Right lobe of liver (tissue), 6 donors: Measurements from ENCODE around the gene SYTL1. TPM values are rescaled to one million over a fixed set of nuclear protein-coding genes. Genes with fewer than 3 reads are reported as not detected.

Experiments used
- ATAC-seq, 4 donors: fragments of 200-7000 bp; cut with Tn5 transposase; one replicate each; pipeline ENCODE4 v1.9.1; 2020; ENCODE audit warnings: mild to moderate bottlenecking in 4 of 4, moderate library complexity in 4 of 4
- DNase-seq, 3 donors: peaks; one replicate each; pipeline ENCODE4 v3.0.0-alpha.2; 2020
- H3K27ac ChIP-seq, 3 donors: fragments of 200-600 bp; one replicate each; pipeline ENCODE4 v1.8.0; 2022
- H3K27me3 ChIP-seq, 2 donors: fragments of 200-600 bp; one replicate each; pipeline ENCODE4 v1.8.0; 2022
- H3K36me3 ChIP-seq, 4 donors: fragments of 200-600 bp; sonication (generic) in 1 of 4; one replicate each; pipeline versions ENCODE4 v1.5.1 to v1.8.0; 2017 to 2022; ENCODE audit warnings: control low read depth in 1 of 4
- H3K4me1 ChIP-seq, 4 donors: fragments of 200-600 bp; sonication (generic) in 1 of 4; one replicate each; pipeline versions ENCODE4 v1.5.1 to v1.8.0; 2017 to 2022; ENCODE audit warnings: control low read depth in 1 of 4
- H3K4me3 ChIP-seq, 3 donors: fragments of 200-600 bp; one replicate each; pipeline ENCODE4 v1.8.0; 2022
- H3K9me3 ChIP-seq, 4 donors: fragments of 200-600 bp; sonication (generic) in 1 of 4; one replicate each; pipeline versions ENCODE4 v1.5.1 to v1.8.0; 2017 to 2022; ENCODE audit warnings: control low read depth in 1 of 4
- POLR2A ChIP-seq: fragments of 450-650 bp; IDR thresholded peaks from one replicate; pipeline ENCODE4 v1.6.1; 2017; ENCODE audit warnings: antibody characterized with exemption, mild to moderate bottlenecking
- WGBS: methylation state at CpG from one replicate; pipeline ENCODE4 v1.1.6; 2018; ENCODE audit warnings: low coverage, low lambda C conversion rate; ENCODE audit not compliant: insufficient coverage; ENCODE audit errors: missing lambda C conversion rate; 5-methylcytosine and 5-hydroxymethylcytosine counted together
- intact Hi-C, 2 donors: fragments of 100-400 bp; cut with DNase I; formaldehyde crosslinking; loops; one replicate each; pipeline versions ENCODE4 v1.11.2 to v1.14.1; 2022
- total RNA-seq, 6 experiments: library from RNA; depleted of rRNA in 2 of 6; stranded (reverse); fragments of >200 nt in 2 of 6; fragmentation: NEBNext Ultra II Directional in 3 of 6; extraction: Animal tissue kit (Norgen Biotek cat#: 25700) in 3 of 6; gene quantifications; one replicate each; pipeline versions ENCODE4 v1.1.0 to v1.2.4, GENCODE V29; 2016 to 2023
- TF ChIP-seq, protein P1 (sequence below), 4 donors: fragments of 200-600 bp in 3 of 4; fragments of 450-650 bp in 1 of 4; IDR thresholded peaks; one replicate each; pipeline versions ENCODE4 v1.5.1 to v1.8.0; 2016 to 2022; ENCODE audit warnings: antibody characterized with exemption in 4 of 4, mild to moderate bottlenecking in 2 of 4
- donor health status: DM: no; HTN: yes; CAD: no.
- donor health status: DM: no; HTN: no; CAD: no.
- donor health status: DM: no; HTN: no; CAD: no.
- donor health status: DM: no; HTN: yes; CAD: no.
- donor health status: DM: no; HTN: yes; CAD: no.

SYTL1 gene
- total RNA-seq, 6 experiments from 2014 or later, result 0.37 to 1.7 (median 0.80) TPM

DNA sequence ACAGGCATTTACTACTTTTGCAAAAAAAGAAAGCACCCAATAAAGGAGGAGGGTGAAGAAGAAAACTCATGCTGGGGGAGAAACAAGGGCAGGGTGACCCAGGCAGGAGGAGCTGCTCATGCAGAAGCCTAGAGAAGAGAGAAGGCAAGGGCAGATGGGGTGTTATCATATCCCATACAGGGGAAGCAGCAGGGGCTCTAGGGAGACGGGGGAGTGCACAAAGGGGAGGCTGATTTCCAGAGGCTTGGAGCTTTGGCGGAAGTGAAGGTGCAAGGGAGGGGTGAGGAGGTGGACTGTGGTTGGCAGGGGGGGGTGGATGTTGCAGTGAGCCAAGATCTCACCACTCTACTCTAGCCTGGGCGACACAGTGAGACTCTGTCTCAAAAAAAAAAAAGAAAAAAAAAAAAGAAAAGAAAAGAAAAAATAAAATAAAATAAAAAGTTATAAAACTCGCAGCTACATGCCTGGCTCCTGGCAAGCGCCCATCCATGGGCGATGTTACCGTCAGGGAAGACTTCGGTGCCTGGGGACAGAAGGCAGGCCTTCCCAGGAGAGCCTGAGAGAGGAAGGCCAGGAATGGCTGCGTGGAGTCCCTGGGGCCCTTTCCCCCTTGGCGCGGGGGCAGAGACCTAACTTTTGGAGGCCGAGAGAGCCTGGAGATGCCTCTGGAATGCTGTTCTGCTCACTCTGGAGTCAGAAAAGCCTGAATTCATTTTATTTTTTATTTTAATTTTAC, 36.1 kb downstream of the SYTL1 start:
- intact Hi-C loops, result no loop called here
- Histone ChIP-seq H3K4me3 (no peak overlapping the region), H3K4me1 (no peaks in the 10 kb centered on the region), H3K9me3 (no peaks in the 10 kb centered on the region), H3K27me3 (no peaks in the 10 kb centered on the region), H3K27ac (no peak overlapping the region), H3K36me3 (no peaks in the 10 kb centered on the region)
- DNase-seq (no peak), ATAC-seq (no peak)
- 72% methylated on average over 9 of the region's 12 CpGs for WGBS
- TF ChIP-seq, protein P1, sequence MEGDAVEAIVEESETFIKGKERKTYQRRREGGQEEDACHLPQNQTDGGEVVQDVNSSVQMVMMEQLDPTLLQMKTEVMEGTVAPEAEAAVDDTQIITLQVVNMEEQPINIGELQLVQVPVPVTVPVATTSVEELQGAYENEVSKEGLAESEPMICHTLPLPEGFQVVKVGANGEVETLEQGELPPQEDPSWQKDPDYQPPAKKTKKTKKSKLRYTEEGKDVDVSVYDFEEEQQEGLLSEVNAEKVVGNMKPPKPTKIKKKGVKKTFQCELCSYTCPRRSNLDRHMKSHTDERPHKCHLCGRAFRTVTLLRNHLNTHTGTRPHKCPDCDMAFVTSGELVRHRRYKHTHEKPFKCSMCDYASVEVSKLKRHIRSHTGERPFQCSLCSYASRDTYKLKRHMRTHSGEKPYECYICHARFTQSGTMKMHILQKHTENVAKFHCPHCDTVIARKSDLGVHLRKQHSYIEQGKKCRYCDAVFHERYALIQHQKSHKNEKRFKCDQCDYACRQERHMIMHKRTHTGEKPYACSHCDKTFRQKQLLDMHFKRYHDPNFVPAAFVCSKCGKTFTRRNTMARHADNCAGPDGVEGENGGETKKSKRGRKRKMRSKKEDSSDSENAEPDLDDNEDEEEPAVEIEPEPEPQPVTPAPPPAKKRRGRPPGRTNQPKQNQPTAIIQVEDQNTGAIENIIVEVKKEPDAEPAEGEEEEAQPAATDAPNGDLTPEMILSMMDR (IDR thresholded peaks at IDR 0.05), result no peak
- no peak for TF ChIP-seq POLR2A

- no peak for DNase-seq
- Histone ChIP-seq H3K27me3 (no peaks in the 10 kb centered on the region), H3K36me3 (no peaks in the 10 kb centered on the region), H3K27ac (no peak overlapping the region), H3K9me3 (no peaks in the 10 kb centered on the region), H3K4me3 (no peak overlapping the region), H3K4me1 (no peaks in the 10 kb centered on the region)
- WGBS, result 73% methylated on average over 2 of the region's 11 CpGs
- TF ChIP-seq POLR2A, result no peak
- TF ChIP-seq, protein P1 (IDR thresholded peaks at IDR 0.05), result no peak
- no peak for ATAC-seq
- intact Hi-C loops, result no loop called here
Observed at GRCh38 chr1:27379564-27380122, 37.8 kb downstream of the SYTL1 start.

- H3K4me1 ChIP-seq, result no peaks in the 10 kb centered on the region
- no peak for ATAC-seq
- intact Hi-C loops, result no loop called here
Observed at GRCh38 chr1:27380224-27380623, 38.4 kb downstream of the SYTL1 start.

DNA sequence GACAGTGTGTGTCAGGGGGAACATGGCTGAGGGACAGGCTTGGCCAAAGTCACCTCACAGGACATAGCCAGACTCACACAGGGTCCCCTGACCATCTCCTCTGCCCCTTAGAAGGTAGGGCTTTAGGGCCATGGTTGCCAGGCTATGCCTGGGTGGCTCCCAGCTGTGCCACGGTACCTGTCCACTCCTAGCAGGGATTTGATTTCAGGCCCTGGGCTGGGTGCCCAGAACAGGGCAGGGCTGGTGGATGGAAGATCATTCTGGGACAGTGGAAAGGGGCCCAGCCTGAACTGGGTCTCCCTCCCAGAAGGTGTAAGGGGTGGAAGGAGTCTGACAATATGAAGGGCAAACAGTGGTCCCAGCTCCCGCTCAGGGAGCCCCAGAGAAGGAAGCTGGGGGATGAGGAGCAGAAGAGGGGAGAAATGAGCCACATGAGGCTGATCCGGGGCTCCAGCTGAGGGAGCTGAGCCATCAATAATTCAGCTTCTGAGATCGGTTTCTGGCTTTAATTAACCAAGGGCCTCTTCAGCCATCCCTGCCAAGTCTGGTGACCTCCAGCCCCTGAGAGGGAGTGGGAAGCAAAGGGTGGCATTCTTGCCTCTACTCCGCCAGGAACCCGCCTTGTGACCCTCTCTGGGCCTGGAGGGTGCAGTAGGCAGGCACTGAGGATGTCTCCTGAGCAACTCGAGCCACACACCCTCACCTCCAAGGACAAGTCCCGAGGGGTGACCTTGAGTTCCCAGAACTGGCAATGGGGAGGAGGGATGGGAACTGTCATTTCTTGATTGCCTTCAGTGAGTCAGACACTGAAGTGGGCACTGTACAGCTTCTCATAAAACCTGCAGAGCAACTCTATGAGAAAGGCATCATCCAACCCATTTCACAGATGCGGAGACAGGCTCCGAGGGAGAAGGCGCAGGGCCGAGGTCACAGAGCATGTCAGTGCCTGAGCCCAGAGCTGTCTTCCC, 39.2 kb downstream of the SYTL1 start:
- 70% methylated on average over 2 of the region's 12 CpGs for WGBS
- ATAC-seq, result peak in 1 of 4 donors; percentile 21
- H3K27ac ChIP-seq, result no peak overlapping the region

More at GRCh38 chr1:27380224-27380623, 38.4 kb downstream of the SYTL1 start:
- H3K27me3 ChIP-seq, result no peaks in the 10 kb centered on the region
- H3K27ac ChIP-seq, result no peak overlapping the region
- H3K9me3 ChIP-seq, result no peaks in the 10 kb centered on the region
- H3K36me3 ChIP-seq, result no peaks in the 10 kb centered on the region
- DNase-seq, result no peak
- no CpG with 5 or more reads among the region's 4 CpGs for WGBS
- TF ChIP-seq, protein P1 (IDR thresholded peaks at IDR 0.05), result no peak
- TF ChIP-seq POLR2A, result no peak
- no peak overlapping the region for H3K4me3 ChIP-seq

More for the DNA sequence above, 39.2 kb downstream of the SYTL1 start:
- no peaks in the 10 kb centered on the region for H3K4me1 ChIP-seq
- no peaks in the 10 kb centered on the region for H3K27me3 ChIP-seq
- H3K4me3 ChIP-seq, result no peak overlapping the region
- intact Hi-C loops, result no loop called here
- TF ChIP-seq, protein P1 (IDR thresholded peaks at IDR 0.05), result no peak
- DNase-seq, result no peak
- no peaks in the 10 kb centered on the region for H3K36me3 ChIP-seq
- H3K9me3 ChIP-seq, result no peaks in the 10 kb centered on the region
